D721Med (cell line): Measurements from ENCODE around the gene RPL22.

Experiments used
- DNase-seq: peaks from one replicate; pipeline ENCODE4 v3.0.0; 2011; ENCODE audit warnings: low spot score; ENCODE audit not compliant: insufficient read length
- FAIRE-seq: peaks from 2 replicates; lab custom pipeline; 2011; peaks lifted over from hg19 to GRCh38; lab: Jason Lieb, UNC
- TF ChIP-seq, protein P1 (sequence below): IDR thresholded peaks from 2 replicates; pipeline ENCODE4 v1.5.1; 2012; ENCODE audit warnings: mild to moderate bottlenecking, control low read depth; ENCODE audit not compliant: insufficient read depth; ENCODE audit errors: missing control alignments

The RPL22 gene

DNA sequence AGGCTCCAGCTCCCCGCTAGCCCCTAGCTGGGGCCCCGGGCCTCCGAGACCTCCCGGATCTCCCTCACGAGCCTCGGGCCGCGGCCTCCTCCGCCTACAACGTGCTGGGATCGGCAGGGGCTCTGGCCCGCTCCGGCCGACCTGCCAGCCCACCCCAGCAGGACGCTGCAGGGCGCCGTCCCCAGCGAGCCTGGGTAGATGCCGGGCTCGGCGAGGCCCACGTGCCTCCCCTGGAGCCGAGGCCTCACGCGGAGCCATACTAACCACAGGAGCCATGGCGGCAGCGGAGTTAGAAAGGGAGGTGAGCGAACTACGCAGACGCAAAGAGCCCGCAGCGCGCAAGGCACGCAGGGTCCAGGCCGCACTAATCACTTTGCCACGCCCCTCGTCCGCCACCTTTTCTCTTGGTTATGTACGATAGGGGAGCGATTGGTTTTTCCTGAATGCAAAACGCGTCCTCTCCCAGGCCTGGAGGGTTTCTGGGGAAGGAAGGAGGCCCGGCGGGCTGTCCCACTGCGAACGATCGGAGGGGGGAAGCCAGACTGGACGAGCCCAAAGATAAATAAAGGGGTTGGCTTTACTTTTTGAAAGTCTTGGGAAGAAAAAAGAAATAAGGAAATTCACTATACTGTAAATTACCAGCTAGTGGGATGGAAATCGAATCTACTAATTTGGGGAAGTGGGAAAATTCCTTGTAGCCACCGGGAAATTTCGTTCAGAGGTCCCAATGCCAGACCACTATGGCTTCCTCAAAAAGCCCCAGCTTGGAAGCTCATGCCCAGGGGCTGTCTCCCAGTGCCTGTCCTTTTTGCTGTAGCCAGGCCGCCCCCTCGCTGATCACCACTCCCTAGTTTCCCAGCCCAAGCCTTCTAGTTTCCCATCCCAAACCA, at the start of gene RPL22:
Gene RPL22, minus strand, starts transcription at position 298 of the 890 bp plus-strand sequence. Its CDS starts 22 bp downstream, at position 276.
- DNase-seq, result peak; percentile 39
- FAIRE-seq, result no peak
- TF ChIP-seq, protein P1, sequence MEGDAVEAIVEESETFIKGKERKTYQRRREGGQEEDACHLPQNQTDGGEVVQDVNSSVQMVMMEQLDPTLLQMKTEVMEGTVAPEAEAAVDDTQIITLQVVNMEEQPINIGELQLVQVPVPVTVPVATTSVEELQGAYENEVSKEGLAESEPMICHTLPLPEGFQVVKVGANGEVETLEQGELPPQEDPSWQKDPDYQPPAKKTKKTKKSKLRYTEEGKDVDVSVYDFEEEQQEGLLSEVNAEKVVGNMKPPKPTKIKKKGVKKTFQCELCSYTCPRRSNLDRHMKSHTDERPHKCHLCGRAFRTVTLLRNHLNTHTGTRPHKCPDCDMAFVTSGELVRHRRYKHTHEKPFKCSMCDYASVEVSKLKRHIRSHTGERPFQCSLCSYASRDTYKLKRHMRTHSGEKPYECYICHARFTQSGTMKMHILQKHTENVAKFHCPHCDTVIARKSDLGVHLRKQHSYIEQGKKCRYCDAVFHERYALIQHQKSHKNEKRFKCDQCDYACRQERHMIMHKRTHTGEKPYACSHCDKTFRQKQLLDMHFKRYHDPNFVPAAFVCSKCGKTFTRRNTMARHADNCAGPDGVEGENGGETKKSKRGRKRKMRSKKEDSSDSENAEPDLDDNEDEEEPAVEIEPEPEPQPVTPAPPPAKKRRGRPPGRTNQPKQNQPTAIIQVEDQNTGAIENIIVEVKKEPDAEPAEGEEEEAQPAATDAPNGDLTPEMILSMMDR, result no peak

DNA sequence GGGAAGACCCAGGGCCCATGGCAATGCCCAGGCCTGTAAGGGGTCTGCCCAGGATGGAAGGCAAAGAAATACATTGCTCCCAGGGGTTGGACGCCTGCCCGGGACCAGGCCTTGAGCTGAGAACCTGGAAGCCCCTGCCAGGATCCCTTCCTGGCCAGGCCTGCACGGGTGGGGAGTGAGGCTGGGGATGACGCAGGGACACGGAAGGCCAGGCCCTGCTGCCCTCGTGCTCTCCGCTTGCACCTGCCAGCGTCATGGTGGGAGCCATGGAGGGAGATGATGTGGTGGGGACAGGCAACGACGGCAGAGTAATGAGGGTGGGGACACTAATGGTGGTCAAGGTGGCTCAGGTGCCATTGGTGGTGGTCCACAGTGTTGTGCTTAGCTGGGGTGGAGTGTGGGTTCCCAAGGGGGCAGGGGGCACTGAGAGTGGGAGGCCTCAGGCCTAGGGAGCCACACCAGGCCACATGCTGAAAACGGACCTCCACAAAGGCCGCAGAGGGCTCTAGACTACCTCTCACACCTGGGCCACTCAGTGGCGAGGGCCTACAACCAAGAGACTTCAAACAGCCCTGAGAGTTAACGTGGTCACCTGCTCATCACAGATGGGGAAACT, 48.9 kb upstream of the RPL22 start:
- FAIRE-seq (no peak), DNase-seq (no peak)
- TF ChIP-seq, protein P1, result no peak

DNA sequence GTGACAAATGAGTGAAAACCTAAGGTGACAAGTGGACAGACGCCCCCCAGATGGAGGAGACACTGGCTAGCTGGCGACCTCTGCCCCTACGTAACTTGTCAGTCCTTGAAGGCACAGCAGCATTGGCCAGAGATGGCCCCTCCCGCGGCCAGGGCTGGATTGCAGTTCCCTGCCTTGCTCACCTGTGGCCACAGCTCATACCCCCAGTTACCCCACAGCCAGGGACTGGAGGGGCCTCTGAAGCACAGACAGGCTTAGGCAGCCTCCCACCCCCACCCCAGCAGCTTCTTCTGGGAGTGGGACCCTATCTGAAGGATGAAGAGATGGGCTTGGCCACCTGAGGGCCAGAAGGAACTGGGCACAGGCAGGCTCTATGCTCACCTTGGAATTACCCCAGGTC, 48.3 kb upstream of the RPL22 start:
- TF ChIP-seq, protein P1, result no peak
- no peak for DNase-seq
- FAIRE-seq, result no peak

DNA sequence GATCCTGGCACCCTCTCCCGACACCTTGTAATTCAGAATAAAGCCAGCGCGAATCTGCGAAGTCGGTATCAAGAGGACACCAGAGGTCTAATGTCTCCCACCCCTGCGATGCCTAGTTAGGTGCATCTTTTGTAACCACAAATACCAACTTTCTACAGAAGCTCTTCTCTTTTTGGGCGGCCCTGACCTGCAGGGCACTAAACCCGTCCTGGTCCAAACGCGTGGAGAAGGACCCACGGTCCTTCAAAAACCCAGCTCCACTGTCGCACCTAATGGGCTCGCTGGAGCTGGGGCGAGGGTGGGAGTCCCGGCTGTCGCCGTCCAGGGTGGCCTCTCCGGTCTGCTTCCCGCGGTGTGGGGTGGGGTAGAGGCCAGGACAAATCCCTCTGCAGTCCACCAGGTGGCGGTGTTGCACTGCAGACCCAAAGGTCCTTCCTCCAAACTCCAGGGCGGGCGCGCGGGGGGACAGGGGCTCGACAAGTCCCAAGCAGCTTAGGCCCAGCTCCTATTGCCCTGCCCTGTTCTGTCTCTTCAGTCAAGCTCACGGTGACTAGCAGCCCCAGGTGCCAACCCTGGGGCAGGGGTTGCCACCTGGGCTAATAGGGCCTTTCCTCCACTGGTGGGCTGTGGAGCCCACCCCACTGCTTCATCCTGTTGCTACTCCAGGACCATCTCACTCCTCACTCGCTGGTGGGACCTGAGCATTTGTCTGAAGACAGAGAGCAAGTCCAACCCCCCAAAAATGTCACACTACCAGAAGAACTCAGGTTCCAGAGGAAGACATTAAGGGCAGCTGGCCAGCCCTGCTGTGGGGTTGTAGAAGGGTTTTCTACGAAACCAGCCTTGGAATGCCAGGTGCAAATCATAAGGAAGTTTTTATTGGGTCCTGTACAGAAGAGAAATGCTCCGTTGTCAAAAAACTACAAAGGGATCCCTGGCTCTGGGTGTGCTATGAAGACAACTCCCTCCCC, 47.4 kb upstream of the RPL22 start:
- TF ChIP-seq, protein P1, result peak; percentile 74
- DNase-seq (peak; percentile 59), FAIRE-seq (no peak)

DNA sequence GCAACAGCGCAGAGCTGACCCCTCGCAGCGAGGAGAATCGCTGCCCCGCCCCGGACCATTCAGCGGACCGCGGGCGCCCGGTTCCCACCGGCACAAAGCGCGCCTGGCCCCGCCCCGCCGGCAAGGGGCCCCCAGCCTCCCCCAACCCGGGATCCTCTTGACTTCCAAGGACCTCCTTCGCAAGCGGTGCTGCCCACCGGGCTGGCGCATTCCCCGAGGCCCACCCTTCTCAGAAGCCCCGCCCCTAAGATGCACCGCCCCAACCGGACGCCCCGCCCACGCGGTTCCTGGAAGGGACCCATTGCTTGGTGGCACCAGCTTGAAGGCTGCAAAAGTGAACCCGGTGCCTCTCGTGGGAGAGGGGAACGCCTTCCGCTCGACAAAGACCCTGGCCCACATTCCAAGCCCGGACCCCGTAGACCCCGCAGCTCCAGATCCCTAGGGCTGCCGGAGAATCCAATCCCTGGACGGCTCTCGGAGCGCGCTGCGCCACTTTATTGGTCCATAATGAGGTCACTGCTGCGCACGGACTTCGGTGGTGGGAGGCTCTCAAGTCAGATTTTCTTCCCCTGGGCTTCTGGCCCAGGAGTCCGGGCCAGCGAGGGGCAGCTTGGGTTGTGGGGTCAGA, 46.6 kb upstream of the RPL22 start:
- TF ChIP-seq, protein P1, result no peak
- FAIRE-seq (no peak), DNase-seq (peak; percentile 58)

DNA sequence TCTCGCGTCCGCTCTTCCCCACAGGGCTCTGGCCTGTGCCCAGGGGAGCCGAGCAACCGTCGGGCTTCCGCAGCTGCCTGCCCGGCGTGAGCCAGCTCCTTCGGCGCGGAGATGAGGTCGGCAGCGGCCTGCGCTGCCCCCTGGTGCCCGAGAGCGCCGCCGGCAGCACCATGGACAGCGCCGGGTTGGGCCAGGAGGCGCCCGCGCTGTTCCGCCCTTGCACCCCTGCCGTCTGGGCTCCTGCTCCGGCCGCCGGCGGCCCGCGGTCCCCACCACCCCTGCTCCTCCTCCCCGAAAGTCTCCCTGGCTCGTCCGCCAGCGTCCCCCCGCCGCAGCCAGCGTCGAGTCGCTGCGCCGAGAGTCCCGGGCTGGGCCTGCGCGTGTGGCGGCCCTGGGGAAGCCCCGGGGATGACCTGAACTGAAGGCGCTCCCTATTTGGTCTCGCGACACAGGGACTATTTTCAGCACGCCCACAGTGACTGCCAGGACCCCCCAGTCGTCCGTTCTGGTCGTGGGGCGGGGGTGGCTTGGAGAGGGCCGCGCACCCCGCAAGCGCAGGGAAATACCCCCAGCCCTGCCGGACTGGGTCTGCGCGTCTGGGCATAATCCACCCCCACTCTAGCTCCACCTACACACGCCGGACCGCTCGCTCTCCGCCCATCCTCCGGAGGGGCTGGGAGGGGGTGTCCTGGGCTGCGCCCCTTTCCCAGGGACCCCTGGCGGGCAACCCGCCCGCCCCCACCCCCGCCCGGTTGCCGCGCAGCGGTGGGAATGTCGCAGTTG, 45.9 kb upstream of the RPL22 start:
- FAIRE-seq, result no peak
- TF ChIP-seq, protein P1, result peak; percentile 62
- no peak for DNase-seq
